ENCODE measurements around the gene IFNL2.

The IFNL2 gene

GRCh38 chr19:39261704-39262103 is 6.5 kb upstream of the IFNL2 start:
- TF ChIP-seq REST (IDR thresholded peaks at IDR 0.05; ENCODE audit: low read depth) = no peak
- TF ChIP-seq EP300 (IDR thresholded peaks at IDR 0.05; ENCODE audit: borderline replicate concordance) = no peak
- no peak for TF ChIP-seq NFIC (IDR thresholded peaks at IDR 0.05)

GRCh38 chr19:39262496-39262895 is 5.7 kb upstream of the IFNL2 start:
- no peak for TF ChIP-seq FOXM1 (IDR thresholded peaks at IDR 0.05; ENCODE audit: borderline replicate concordance, low read depth)
- TF ChIP-seq TAF1 (IDR thresholded peaks at IDR 0.05; ENCODE audit: low read depth) = no peak
- TF ChIP-seq REST (IDR thresholded peaks at IDR 0.05; ENCODE audit: low read depth) = no peak

- TF ChIP-seq YY1 (IDR thresholded peaks at IDR 0.05; ENCODE audit: low read depth) (no peak), ZBTB7A (IDR thresholded peaks at IDR 0.05; ENCODE audit: low read depth) (no peak), REST (IDR thresholded peaks at IDR 0.05; ENCODE audit: low read depth) (no peak), TEAD4 (IDR thresholded peaks at IDR 0.05) (no peak)
Observed at GRCh38 chr19:39263912-39264305, 4.3 kb upstream of the IFNL2 start.

- TF ChIP-seq REST (IDR thresholded peaks at IDR 0.05; ENCODE audit: low read depth) (no peak), FOXM1 (IDR thresholded peaks at IDR 0.05; ENCODE audit: borderline replicate concordance, low read depth) (no peak), CEBPB (IDR thresholded peaks at IDR 0.05) (no peak), TEAD4 (IDR thresholded peaks at IDR 0.05) (no peak)
Observed at GRCh38 chr19:39264306-39265290, 3.6 kb upstream of the IFNL2 start.

- no peak for TF ChIP-seq CEBPB (IDR thresholded peaks at IDR 0.05)
- TF ChIP-seq EP300 (IDR thresholded peaks at IDR 0.05; ENCODE audit: borderline replicate concordance) = no peak
Observed at GRCh38 chr19:39265321-39265916, 2.8 kb upstream of the IFNL2 start.

All from Ishikawa (cell line).